GM18520 (cell line): ENCODE measurements around the gene LDLRAD4.
"Not testable (repeated sequence)": the region's sequence is repeated elsewhere in the genome, so short reads cannot be mapped to it uniquely, and the experiment has no call there.

Source experiments
- ATAC-seq: cut with Tn5 transposase; IDR thresholded peaks from one replicate; pipeline ENCODE4 v1.9.1; 2021; ENCODE audit not compliant: unreplicated experiment

Gene LDLRAD4

DNA sequence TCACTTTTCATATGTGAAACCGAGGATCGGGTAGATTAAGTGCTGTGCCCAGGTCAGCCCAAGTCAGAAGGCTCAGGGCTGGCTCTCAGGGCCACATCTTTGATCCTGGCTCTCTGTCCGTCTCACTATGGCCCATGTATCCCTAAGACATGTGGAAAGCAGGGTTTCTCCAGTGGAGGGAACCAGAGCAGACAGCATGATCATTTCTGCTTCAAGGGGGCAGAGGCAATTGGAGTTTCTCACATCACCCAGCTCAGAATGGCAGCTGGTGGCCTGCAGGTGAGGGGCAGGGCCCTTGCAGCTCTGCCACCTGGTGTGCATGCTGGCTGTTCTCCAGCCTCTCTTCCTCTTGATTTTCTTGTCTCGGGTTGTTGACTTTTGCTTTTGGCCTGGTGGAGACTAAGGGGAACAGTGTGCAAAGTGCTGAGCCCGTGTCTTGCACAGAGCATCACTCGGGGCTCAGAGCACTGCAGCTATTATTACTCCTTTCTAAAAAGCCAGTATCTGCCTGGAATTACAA, 27.0 kb downstream of the LDLRAD4 start:
- ATAC-seq, result no peak

DNA sequence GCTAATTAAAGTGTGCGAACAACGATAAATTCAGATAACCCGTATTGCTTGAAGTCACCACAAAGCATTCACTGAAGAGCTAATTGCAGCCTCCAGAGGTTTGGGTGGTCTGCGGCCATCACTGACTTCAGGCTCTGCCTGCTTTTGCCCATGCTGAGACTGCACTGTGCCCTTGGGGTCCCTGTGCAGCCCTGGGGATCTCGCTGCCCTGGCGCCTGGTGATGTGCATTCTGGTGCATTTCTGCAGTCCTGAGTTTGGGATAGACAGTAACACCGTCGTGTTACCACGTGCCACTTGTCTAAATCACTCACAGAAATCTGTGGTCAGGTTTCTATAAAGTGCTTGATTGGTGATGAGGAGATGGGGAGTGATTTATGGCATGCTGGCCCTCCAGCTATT, 27.6 kb downstream of the LDLRAD4 start:
- ATAC-seq, result no peak

- ATAC-seq, result no peak
Observed at GRCh38 chr18:13246591-13246990, 28.0 kb downstream of the LDLRAD4 start.

- no peak for ATAC-seq
Observed at GRCh38 chr18:13247506-13247905, 28.9 kb downstream of the LDLRAD4 start.

DNA sequence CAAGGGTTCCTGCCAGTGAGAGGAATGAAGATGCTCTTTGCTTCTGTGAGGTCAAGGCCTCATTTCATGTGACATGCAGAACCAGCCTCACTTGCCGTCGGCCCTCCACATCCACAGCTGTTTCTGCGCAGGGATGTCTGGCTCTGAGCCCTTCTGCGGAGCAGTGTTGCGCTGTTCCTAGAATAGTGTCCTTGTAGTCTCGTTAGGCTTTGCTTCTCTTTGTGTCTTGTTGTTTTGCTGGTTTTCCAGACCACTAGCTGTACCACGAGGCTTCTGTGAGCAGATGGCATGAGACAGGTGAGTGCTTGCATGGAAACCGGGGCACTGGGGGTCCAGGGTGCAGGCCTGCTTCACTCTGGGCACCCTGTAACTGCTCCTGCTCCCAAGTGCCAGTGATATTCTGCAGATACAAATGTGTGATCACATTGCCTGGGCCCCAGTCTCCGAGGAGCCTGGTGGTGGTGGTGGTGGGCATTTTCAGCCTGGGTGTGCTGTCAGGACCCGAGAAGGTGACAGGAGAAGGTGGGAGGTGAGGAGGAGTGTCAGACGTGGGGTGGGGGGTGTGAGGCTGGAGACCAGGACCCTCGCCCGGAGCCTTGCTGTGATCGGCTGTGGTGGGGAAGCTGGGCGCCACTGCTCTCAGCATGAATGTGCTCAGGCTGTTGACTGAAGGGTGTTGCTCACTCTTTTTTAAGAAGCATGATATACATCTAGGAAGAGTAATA, 34.3 kb downstream of the LDLRAD4 start:
- ATAC-seq, result no peak

GRCh38 chr18:13253786-13254688, 35.5 kb downstream of the LDLRAD4 start:
- no peak for ATAC-seq

GRCh38 chr18:13254971-13255927, 36.7 kb downstream of the LDLRAD4 start:
- no peak for ATAC-seq

- ATAC-seq, result no peak
Observed at GRCh38 chr18:13256444-13257305, 38.1 kb downstream of the LDLRAD4 start.

- no peak for ATAC-seq
Observed at GRCh38 chr18:13257361-13257980, 38.9 kb downstream of the LDLRAD4 start.

DNA sequence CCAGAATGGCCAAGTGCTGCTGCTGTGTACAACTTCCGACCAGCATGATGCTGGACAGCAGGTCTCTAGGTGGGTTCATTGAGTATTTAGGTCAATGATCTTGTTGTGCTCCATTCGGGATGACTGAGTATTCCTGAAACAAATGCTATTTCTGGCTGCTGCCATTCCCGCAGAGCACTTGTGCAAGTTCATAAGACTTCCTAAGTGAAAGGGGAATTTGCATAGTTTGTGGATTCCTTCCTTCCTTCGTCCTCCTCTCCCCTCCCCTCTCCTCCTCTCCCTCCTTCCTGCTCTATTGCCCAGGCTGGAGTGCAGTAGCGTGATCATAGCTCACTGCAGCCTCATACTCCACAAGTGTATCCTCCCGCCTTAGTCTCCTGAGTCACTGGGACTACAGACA, 40.4 kb downstream of the LDLRAD4 start:
- ATAC-seq, result no peak

DNA sequence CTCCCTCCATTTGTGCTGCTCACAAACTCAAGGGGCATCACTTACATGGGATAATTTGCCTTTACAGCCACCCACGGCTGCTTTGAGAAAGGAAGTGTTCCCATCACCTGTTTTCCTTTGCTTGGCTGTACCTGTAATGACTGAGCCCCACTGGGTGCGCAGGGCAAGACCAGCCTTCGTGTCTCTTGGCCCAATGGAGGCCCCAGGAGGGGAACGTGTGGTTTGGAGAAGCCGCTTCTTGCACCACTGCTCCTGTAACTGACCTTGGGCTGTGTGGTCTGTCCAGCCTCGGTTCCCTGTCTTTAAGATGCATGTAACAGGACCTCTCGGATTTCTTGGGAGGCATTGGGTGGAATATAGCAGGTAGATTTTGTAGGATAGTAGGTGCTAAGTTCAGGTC, 41.1 kb downstream of the LDLRAD4 start:
- ATAC-seq, result no peak

DNA sequence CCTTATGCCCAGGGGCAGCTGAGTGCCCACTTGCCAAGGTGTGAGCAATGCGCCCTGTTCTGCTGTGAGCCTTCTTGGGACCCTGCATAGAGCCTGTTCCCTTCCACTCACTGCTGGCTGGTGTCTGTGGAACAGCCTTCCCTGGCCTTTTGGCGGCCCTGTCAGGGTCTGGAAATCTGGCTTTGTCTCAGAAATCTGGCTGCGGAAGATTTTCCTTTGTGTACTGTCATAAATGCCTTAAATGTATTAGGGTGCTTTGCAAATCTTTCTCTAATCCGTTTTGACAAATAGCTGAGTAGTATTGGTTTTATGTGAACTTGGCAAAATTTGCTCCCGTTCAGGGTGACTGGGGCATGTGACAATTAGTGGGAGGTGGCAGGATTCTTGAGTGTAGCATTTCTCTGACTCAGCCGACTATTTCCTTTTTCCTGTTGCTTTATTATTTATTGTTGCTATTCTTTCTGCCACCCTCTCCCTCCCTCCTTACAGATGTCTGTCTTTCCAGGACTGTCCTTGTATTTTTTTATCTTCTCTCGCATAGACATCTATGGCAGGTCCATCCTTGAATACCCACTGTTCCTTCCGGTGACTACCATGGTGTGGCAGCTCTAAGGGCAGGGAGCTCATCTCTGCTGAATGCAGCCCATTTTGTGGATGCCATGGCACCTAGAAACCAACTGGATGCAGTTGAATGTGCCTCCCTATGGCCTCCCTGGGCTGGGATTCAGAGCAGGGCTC, 41.8 kb downstream of the LDLRAD4 start:
- no peak for ATAC-seq

DNA sequence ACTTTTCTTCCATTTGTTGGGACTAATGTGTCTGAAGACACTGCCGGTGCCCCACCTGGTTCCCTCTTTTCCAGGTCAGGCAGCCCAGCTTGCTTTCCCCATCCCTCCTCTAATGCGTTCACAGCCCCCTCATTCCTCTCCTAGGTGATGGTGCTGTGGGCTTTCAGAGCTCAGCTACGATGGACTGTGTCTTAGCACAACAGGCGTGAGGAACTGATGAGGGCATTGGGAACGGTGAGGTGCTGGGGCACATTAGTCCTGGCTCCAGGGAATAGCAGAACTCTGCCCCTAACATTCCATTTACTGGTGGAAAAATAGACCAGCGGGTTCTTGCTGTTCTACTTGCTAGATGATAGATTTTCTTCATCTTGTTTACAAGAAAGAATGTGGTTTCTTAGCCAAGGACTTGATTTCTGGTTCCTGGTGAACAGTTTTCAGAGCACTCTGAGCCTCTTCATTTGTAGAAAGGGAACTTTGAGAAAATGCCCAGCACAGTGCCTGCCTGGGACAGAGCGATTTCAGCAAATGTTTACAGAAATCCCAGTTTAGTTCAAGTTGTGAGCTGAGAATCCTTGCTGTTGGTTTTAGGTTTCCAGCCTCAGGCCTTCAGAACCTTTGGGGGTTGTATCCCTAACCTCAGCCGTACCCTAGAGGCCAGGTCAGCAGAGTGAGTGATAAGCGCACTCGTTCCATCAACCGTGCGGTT, 42.5 kb downstream of the LDLRAD4 start:
- ATAC-seq, result no peak

DNA sequence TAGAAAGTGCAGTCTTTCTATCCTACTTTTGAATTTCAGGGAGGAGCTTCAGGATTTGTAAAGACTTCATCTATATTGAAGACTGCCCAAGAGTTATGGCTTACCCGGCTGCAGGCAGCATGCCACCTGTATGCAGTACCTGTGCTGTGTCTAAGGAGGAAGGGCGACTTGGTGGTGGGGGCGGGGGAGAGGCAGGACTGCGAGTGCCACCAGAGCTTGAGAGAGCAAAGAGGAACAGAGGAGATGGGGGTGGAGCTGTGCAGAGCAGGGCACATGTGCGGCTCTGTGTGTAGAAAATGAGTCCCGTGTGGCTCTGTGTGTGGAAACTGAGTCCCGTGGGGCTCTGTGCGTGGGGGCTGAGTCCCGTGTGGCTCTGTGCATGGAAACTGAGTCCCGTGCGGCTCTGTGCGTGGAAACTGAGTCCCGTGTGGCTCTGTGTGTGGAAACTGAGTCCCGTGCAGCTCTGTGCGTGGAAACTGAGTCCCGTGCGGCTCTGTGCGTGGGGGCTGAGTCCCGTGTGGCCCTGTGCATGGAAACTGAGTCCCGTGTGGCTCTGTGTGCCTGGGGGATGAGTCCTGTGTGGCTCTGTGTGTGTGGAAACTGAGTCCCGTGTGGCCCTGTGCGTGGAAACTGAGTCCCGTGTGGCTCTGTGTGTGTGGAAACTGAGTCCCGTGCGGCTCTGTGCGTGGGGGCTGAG, 43.2 kb downstream of the LDLRAD4 start:
- no peak for ATAC-seq

DNA sequence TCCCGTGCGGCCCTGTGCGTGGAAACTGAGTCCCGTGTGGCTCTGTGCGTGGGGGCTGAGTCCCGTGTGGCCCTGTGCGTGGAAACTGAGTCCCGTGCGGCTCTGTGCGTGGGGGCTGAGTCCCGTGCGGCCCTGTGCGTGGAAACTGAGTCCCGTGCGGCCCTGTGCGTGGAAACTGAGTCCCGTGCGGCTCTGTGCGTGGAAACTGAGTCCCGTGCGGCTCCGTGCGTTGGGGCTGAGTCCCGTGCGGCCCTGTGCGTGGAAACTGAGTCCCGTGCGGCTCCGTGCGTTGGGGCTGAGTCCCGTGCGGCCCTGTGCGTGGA, 43.8 kb downstream of the LDLRAD4 start:
- ATAC-seq, result not testable (repeated sequence)

DNA sequence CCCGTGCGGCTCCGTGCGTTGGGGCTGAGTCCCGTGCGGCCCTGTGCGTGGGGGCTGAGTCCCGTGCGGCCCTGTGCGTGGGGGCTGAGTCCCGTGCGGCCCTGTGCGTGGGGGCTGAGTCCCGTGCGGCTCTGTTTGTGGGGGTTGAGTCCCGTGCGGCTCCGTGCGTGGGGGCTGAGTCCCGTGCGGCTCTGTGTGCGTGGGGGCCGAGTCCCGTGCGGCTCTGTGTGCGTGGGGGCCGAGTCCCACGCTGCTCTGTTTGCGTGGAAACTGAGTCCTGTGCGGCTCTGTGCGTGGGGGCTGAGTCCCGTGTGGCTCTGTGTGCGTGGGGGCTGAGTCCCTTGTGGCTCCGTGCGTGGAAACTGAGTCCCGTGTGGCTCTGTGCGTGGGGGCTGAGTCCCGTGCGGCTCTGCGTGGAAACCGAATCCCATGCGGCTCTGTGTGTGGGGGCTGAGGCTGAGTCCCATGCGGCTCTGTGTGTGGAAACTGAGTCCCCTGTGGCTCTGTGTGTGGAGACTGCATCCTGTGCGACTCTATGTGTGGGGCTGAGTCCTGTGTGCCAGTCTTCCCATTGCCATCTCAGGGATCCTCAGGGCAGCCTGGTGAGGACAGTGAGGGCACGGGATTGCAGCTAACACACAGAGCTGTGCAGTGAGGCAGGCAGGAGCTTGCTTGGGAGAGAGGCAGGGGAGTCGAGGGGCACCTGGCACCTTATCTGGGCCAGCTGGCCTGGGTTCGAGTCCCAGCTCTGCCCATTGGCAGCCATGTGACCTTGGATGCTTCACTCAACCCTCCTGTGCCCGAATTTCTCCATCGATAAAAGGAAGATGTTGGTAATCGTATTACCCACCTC, 44.5 kb downstream of the LDLRAD4 start:
- ATAC-seq, result no peak
